GM12801 (cell line): ENCODE results near the gene CNTFR.

Experiments
- TF ChIP-seq, protein P1 (sequence below): IDR thresholded peaks from one replicate; pipeline ENCODE4 v1.5.1; 2011; ENCODE audit warnings: control low read depth; ENCODE audit not compliant: insufficient read length; ENCODE audit errors: extremely low read depth

Gene CNTFR

DNA sequence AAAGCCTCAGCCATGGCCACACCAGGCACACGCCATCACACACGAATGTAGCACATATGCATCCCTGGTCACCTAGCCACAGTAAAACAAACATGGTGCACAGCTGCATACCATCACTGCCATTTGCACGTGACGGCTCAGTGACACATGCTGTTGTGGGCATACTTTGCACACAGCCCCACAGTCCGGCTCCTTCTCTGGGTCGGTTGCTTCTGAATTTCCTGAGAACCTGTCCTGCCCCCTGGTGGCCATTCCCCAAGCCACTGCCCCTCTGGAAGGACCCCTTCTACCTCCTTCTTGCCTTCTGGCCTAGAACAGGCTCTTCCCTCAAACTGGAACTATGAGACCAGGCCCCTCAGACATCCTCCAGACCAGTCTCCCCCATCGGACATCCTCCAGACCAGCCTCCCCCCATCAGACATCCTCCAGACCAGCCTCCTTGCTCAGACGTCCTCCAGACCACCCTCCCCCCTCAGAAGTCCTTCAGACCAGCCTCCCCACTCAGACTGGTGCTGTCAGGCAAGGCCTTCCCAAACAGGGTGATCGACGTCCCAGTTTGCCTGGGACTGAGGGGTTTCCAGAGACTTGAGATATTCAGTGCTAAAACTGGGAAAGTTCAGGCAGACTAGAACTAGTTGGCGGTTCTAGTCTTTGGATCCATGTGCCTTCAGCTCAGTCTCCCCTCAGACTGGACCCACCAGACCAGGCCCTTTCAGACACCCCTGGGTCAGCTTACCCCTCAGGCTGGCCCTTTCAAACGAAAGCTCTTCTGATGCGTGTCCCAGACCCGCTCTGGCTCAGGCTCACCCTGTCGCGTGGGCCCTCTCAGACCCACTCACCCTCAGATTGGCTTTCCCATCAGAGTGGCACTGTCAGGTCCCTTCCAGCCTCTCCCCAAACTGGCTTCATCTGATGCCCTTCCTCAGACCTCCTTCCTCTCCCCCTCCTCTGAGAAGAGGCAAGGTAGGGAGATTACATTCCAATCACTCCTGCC, 42.4 kb downstream of the CNTFR start:
- TF ChIP-seq, protein P1, sequence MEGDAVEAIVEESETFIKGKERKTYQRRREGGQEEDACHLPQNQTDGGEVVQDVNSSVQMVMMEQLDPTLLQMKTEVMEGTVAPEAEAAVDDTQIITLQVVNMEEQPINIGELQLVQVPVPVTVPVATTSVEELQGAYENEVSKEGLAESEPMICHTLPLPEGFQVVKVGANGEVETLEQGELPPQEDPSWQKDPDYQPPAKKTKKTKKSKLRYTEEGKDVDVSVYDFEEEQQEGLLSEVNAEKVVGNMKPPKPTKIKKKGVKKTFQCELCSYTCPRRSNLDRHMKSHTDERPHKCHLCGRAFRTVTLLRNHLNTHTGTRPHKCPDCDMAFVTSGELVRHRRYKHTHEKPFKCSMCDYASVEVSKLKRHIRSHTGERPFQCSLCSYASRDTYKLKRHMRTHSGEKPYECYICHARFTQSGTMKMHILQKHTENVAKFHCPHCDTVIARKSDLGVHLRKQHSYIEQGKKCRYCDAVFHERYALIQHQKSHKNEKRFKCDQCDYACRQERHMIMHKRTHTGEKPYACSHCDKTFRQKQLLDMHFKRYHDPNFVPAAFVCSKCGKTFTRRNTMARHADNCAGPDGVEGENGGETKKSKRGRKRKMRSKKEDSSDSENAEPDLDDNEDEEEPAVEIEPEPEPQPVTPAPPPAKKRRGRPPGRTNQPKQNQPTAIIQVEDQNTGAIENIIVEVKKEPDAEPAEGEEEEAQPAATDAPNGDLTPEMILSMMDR: no peak

GRCh38 chr9:34546102-34546833, 43.3 kb downstream of the CNTFR start:
- TF ChIP-seq, protein P1: no peak

GRCh38 chr9:34545497-34545896, 44.0 kb downstream of the CNTFR start:
- TF ChIP-seq, protein P1: no peak

DNA sequence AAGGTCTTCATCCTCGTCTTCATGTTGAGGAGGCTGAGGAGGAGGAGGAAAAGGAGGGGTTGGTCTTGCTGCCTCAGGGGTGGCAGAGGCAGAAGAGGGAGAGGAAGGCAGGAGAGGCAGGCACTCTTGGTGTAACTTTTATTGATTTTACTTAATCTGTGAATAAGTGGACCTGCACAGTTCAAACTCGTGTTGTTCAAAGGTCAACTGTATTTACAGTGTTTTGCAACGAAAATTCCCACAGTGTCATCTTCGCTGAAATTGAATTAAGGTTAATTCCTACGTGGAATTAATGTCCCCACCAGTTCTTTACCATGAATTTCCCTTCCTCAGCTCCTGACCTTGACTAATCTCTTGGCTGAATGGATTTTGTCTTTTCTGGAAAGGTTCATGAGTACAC, 45.5 kb downstream of the CNTFR start:
- TF ChIP-seq, protein P1: no peak

- TF ChIP-seq, protein P1: no peak
Observed at GRCh38 chr9:34541540-34541939, 48.0 kb downstream of the CNTFR start.

DNA sequence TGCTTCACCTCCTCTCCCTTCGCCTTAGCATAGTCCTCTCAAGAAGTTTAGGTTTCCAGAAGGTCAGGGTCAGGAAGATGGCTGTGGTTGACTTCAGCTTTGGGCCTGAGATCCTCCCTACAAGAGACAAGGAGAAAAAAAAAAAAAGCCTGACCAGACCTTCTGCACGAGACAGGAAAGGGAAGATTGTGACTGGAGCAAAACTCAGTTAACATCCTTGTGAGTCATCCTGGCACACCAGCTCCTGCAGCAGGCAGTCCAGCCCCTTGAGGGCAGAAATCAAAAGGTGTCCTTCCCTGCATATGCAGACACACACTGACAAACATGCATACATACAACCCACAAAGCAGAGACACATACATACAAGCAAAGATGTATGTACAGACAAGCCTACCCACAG, 48.7 kb downstream of the CNTFR start:
- TF ChIP-seq, protein P1: no peak

GRCh38 chr9:34536685-34537084, 52.8 kb downstream of the CNTFR start:
- TF ChIP-seq, protein P1: no peak
